ENCODE results near the gene CYP51A1. TPM values are rescaled to one million over a fixed set of nuclear protein-coding genes. Genes with fewer than 3 reads are reported as not detected.
"Not testable (repeated sequence)": the region's sequence is repeated elsewhere in the genome, so short reads cannot be mapped to it uniquely, and the experiment has no call there.

The CYP51A1 gene
- total and polyA plus RNA-seq, 4 experiments from 2014 or later: 12.9 to 15.2 (median 14.2) TPM

DNA sequence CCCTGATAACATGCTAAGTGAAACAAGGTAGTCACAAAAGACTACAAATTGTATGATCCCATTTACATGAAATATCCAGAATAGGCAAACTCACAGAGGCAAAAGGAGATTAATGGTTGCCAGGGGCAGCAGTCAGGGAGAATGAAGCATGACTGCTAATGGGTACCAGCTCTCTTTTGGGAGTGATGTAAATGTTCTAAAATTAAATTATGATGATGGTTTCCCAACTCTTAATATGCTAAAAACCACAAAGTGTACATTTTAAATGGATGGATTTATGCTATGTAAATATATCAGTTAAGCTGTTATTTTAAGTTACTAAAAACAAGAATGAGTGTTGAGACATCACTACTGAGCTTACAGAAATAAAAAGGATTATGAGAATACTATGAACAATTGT is 12.6 kb downstream of the CYP51A1 start:
- CTCF ChIA-PET (ENCODE audit: partially characterized antibody): interaction anchor here (2.3 kb wide), 1 partner anchor 14 kb away, joined by 4 read pairs; no protein-coding TSS in a partner anchor
- intact Hi-C loops (cut with micrococcal nuclease): no loop called here
- Mint-ChIP-seq H3K27me3 (no peaks in the 10 kb centered on the region), H3K36me3 (peaks cover 59 to 61% of the 10 kb centered on the region in 2 donors), H3K27ac (no peak overlapping the region), H3K4me3 (no peak overlapping the region), H3K9me3 (no peaks in the 10 kb centered on the region), H3K4me1 (peaks cover 0 to 3% (median 0%) of the 10 kb centered on the region in 4 donors)
- Histone ChIP-seq H3K4me3 (ENCODE audit: low read length in 2 of 2) (no peak overlapping the region), H3K4me1 (ENCODE audit: insufficient read depth, low read length) (no peaks in the 10 kb centered on the region), H3K27me3 (ENCODE audit: insufficient read depth, low read length) (no peaks in the 10 kb centered on the region), H3K36me3 (ENCODE audit: insufficient read depth, low read length) (peaks cover 22% of the 10 kb centered on the region), H3K27ac (ENCODE audit: low read depth, low read length) (no peak overlapping the region), H3K9me3 (ENCODE audit: control insufficient read depth in 1 of 2, low read length in 2 of 2) (no peaks in the 10 kb centered on the region)
- no peak for DNase-seq
- POLR2A ChIA-PET (ENCODE audit: partially characterized antibody): no interaction called here

DNA sequence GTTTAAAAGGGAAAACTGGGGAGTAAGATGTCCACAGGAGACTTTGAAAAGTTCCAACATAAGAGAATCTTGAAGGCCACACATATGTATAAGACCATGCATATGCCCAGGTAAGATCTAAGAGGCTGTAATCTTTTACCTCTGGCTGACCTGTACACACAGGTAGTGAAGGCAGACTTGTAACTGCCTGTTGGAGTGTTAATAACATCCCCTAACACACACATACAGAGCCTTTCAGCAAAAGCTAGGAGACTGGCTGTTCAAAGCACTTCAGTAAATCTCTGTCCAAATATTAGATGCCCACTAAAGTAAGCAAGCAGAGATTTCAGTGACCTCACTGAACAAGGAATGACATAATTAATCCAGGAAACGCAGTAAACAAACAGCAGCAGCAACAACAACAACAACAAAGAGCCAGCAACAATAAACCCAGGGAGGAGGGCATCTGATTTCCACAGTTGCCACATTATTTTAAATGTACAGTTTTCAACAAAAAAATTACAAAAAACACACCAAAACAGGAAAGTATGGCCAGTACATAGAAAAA is 15.0 kb downstream of the CYP51A1 start:
- no peaks in the 10 kb centered on the region for H3K27me3 ChIP-seq (ENCODE audit: insufficient read depth, low read length)
- H3K4me1 ChIP-seq (ENCODE audit: insufficient read depth, low read length): no peaks in the 10 kb centered on the region
- no peak for DNase-seq
- ChIA-PET POLR2A (ENCODE audit: partially characterized antibody) (no interaction called here), CTCF (ENCODE audit: partially characterized antibody) (interaction anchor here (1.8 kb wide), 1 partner anchor 14 kb away, joined by 4 read pairs; no protein-coding TSS in a partner anchor)
- no peaks in the 10 kb centered on the region for H3K9me3 Mint-ChIP-seq
- H3K9me3 ChIP-seq (ENCODE audit: control insufficient read depth in 1 of 2, low read length in 2 of 2): no peaks in the 10 kb centered on the region
- H3K27ac Mint-ChIP-seq: no peak overlapping the region
- H3K27ac ChIP-seq (ENCODE audit: low read depth, low read length): no peak overlapping the region
- peaks cover 0 to 4% (median 2%) of the 10 kb centered on the region in 4 donors for H3K4me1 Mint-ChIP-seq
- H3K4me3 Mint-ChIP-seq: no peak overlapping the region
- H3K4me3 ChIP-seq (ENCODE audit: low read length in 2 of 2): no peak overlapping the region
- no peaks in the 10 kb centered on the region for H3K27me3 Mint-ChIP-seq
- peaks cover 50 to 59% of the 10 kb centered on the region in 2 donors for H3K36me3 Mint-ChIP-seq
- H3K36me3 ChIP-seq (ENCODE audit: insufficient read depth, low read length): peaks cover 22% of the 10 kb centered on the region
- intact Hi-C loops (cut with micrococcal nuclease): no loop called here

DNA sequence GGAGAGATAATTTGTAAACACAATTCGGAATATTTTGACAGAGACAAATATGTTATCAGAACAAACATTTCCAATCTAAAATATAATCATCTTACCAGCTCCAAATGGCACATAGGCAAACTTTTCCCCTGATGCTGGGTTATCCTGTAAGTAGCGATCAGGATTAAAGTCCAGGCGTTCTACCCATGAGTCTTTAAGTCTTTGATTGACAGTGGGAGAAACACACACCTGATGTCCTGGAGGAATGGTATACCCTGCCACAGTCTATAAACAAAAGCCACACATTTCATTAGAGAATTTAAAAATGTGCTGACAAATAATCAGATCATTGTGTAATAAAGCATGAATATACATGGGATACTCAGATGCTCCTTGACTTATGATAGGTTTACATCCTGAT is 17.3 kb downstream of the CYP51A1 start:
- H3K4me3 ChIP-seq (ENCODE audit: low read length in 2 of 2): no peak overlapping the region
- no peak for DNase-seq
- Mint-ChIP-seq H3K36me3 (peaks cover 36 to 49% of the 10 kb centered on the region in 2 donors), H3K4me1 (peaks cover 0 to 4% (median 2%) of the 10 kb centered on the region in 4 donors), H3K27me3 (no peaks in the 10 kb centered on the region), H3K9me3 (no peaks in the 10 kb centered on the region), H3K4me3 (no peak overlapping the region), H3K27ac (no peak overlapping the region)
- H3K9me3 ChIP-seq (ENCODE audit: control insufficient read depth in 1 of 2, low read length in 2 of 2): no peaks in the 10 kb centered on the region
- H3K4me1 ChIP-seq (ENCODE audit: insufficient read depth, low read length): no peaks in the 10 kb centered on the region
- peaks cover 6% of the 10 kb centered on the region for H3K36me3 ChIP-seq (ENCODE audit: insufficient read depth, low read length)
- no peaks in the 10 kb centered on the region for H3K27me3 ChIP-seq (ENCODE audit: insufficient read depth, low read length)
- H3K27ac ChIP-seq (ENCODE audit: low read depth, low read length): no peak overlapping the region
- POLR2A ChIA-PET (ENCODE audit: partially characterized antibody): no interaction called here
- CTCF ChIA-PET (ENCODE audit: partially characterized antibody): no interaction called here
- intact Hi-C loops (cut with micrococcal nuclease): no loop called here

DNA sequence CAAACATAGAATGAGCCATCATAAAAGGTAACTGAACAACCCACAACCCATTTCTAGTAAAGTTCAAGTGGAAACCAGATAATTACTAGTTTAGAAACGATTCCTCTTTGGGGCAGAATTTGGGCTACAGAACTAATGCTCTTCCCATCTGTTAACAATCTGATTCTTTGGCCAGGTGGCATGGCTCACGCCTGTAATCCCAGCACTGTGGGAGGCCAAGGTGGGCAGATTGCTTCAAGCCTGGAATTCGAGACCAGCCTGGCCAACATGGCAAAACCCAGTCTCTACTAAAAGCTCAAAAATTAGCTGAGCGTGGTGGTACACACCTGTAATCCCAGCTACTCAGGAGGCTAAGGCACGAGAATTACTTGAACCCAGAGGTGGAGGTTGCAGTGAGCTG is 18.5 kb downstream of the CYP51A1 start:
- Mint-ChIP-seq H3K27ac (peak overlapping the region in 1 of 7 donors; percentile 19), H3K27me3 (no peaks in the 10 kb centered on the region), H3K4me1 (peaks cover 0 to 4% (median 2%) of the 10 kb centered on the region in 4 donors), H3K36me3 (peaks cover 28 to 43% of the 10 kb centered on the region in 2 donors), H3K4me3 (no peak overlapping the region), H3K9me3 (no peaks in the 10 kb centered on the region)
- no peak overlapping the region for H3K27ac ChIP-seq (ENCODE audit: low read depth, low read length)
- H3K27me3 ChIP-seq (ENCODE audit: insufficient read depth, low read length): no peaks in the 10 kb centered on the region
- intact Hi-C loops (cut with micrococcal nuclease): no loop called here
- H3K9me3 ChIP-seq (ENCODE audit: control insufficient read depth in 1 of 2, low read length in 2 of 2): no peaks in the 10 kb centered on the region
- no peaks in the 10 kb centered on the region for H3K4me1 ChIP-seq (ENCODE audit: insufficient read depth, low read length)
- H3K36me3 ChIP-seq (ENCODE audit: insufficient read depth, low read length): no peaks in the 10 kb centered on the region
- no peak overlapping the region for H3K4me3 ChIP-seq (ENCODE audit: low read length in 2 of 2)
- ChIA-PET CTCF (ENCODE audit: partially characterized antibody) (interaction anchor here (0.8 kb wide), 1 partner anchor 9 kb away, joined by 3 read pairs; no protein-coding TSS in a partner anchor), POLR2A (ENCODE audit: partially characterized antibody) (no interaction called here)
- DNase-seq: no peak

DNA sequence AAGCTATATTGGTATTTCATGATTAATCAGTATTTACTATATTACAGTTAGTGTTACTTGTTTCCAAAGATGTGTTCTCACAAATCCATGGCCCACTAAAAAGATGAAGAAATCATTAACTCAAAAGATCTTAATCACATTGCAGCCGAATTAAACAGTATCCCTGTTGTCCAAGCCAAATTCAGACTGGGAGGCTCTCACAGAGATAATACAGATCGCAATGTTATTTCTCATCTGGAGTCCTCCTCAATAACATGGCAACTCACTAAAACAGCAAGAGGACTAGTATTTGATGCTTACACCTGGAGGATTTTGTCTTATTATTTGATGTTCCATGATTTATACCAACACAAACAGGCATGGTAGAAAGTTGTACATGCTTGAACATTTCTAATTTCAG is 23.4 kb downstream of the CYP51A1 start:
- Mint-ChIP-seq H3K36me3 (peaks cover 18 to 59% of the 10 kb centered on the region in 2 donors), H3K9me3 (no peaks in the 10 kb centered on the region), H3K4me3 (no peak overlapping the region), H3K27ac (peak overlapping the region in 1 of 7 donors; percentile 64), H3K27me3 (no peaks in the 10 kb centered on the region), H3K4me1 (peaks cover 0 to 1% (median 0%) of the 10 kb centered on the region in 4 donors)
- no peak for DNase-seq
- no peak overlapping the region for H3K27ac ChIP-seq (ENCODE audit: low read depth, low read length)
- H3K4me3 ChIP-seq (ENCODE audit: low read length in 2 of 2): no peak overlapping the region
- ChIA-PET CTCF (ENCODE audit: partially characterized antibody) (no interaction called here), POLR2A (ENCODE audit: partially characterized antibody) (no interaction called here)
- H3K36me3 ChIP-seq (ENCODE audit: insufficient read depth, low read length): peaks cover 14% of the 10 kb centered on the region
- H3K27me3 ChIP-seq (ENCODE audit: insufficient read depth, low read length): no peaks in the 10 kb centered on the region
- intact Hi-C loops (cut with micrococcal nuclease): no loop called here
- H3K9me3 ChIP-seq (ENCODE audit: control insufficient read depth in 1 of 2, low read length in 2 of 2): no peaks in the 10 kb centered on the region
- no peaks in the 10 kb centered on the region for H3K4me1 ChIP-seq (ENCODE audit: insufficient read depth, low read length)

DNA sequence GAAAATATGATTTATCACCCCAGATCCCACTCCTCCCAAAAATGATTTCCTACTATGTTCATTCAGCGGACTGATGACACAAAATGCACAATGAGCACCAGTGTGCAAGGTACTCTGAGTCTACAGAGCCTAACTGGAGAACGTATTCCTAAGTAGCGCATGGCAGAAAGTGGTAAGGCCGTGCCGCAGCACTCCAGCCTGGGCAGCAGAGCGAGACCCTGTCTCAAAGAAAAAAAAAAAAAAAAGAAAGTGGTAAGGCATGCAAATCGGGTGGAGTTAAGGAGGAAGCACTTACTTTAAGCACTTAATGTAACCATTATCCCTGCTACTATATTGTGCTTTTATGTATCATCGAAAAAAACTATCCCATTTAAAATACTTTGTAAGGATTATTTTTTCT is 25.5 kb downstream of the CYP51A1 start:
- Histone ChIP-seq H3K9me3 (ENCODE audit: control insufficient read depth in 1 of 2, low read length in 2 of 2) (no peaks in the 10 kb centered on the region), H3K27me3 (ENCODE audit: insufficient read depth, low read length) (no peaks in the 10 kb centered on the region), H3K36me3 (ENCODE audit: insufficient read depth, low read length) (peaks cover 28% of the 10 kb centered on the region), H3K4me3 (ENCODE audit: low read length in 2 of 2) (no peak overlapping the region), H3K27ac (ENCODE audit: low read depth, low read length) (no peak overlapping the region), H3K4me1 (ENCODE audit: insufficient read depth, low read length) (no peaks in the 10 kb centered on the region)
- Mint-ChIP-seq H3K36me3 (peaks cover 26 to 61% of the 10 kb centered on the region in 2 donors), H3K27ac (peak overlapping the region in 1 of 7 donors; percentile 5), H3K27me3 (no peaks in the 10 kb centered on the region), H3K4me1 (no peaks in the 10 kb centered on the region), H3K4me3 (no peak overlapping the region), H3K9me3 (no peaks in the 10 kb centered on the region)
- intact Hi-C loops (cut with micrococcal nuclease): no loop called here
- no peak for DNase-seq
- CTCF ChIA-PET (ENCODE audit: partially characterized antibody): interaction anchor here (1.2 kb wide), 1 partner anchor 17 kb away, joined by 3 read pairs; no protein-coding TSS in a partner anchor
- POLR2A ChIA-PET (ENCODE audit: partially characterized antibody): no interaction called here

DNA sequence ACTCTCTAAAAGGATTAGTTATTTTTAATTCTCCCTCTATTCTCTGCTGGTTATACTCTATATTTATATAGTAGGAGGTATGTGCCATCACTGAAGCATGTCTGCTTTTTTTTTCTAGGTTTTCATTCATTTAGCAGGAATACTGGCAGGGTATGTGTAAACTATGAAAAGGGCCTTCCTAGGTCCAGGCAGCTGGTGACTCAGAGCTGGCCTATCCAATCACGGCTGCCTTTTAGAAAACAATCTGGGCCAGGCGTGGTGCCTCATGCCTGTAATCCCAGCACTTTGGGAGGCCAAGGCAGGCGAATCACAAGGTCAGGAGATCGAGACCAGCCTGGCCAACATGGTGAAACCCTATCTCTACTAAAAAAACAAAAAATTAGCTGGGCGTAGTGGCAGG is 31.4 kb downstream of the CYP51A1 start:
- H3K27me3 ChIP-seq (ENCODE audit: insufficient read depth, low read length); H3K4me1 ChIP-seq (ENCODE audit: insufficient read depth, low read length); H3K9me3 Mint-ChIP-seq; H3K4me3 ChIP-seq (ENCODE audit: low read length in 2 of 2); H3K4me3 Mint-ChIP-seq; POLR2A ChIA-PET (ENCODE audit: partially characterized antibody); CTCF ChIA-PET (ENCODE audit: partially characterized antibody); H3K9me3 ChIP-seq (ENCODE audit: control insufficient read depth in 1 of 2, low read length in 2 of 2); intact Hi-C loops (cut with micrococcal nuclease); H3K27ac ChIP-seq (ENCODE audit: low read depth, low read length); H3K27me3 Mint-ChIP-seq; H3K27ac Mint-ChIP-seq; DNase-seq; H3K4me1 Mint-ChIP-seq: not testable (repeated sequence)
- peaks cover 51% of the 10 kb centered on the region for H3K36me3 ChIP-seq (ENCODE audit: insufficient read depth, low read length)
- peaks cover 49 to 69% of the 10 kb centered on the region in 2 donors for H3K36me3 Mint-ChIP-seq
